ENCODE data around the gene TPST2. TPM values are rescaled to one million over a fixed set of nuclear protein-coding genes. Genes with fewer than 3 reads are reported as not detected.

TPST2 gene
- total and polyA plus RNA-seq, 2 donors (not counting 3 experiments of a cell fraction or from before 2014, with no cell fraction given): 49.4 to 121 TPM

GRCh38 chr22:26615149-26615548 is 25.2 kb upstream of the TPST2 start:
- Histone ChIP-seq H3K9ac (replicated peaks; ENCODE audit: extremely low read depth, insufficient read depth, low read length) (no peak overlapping the region), H3K27ac (ENCODE audit: insufficient read depth, low read depth, low read length) (no peak overlapping the region), H3K79me2 (ENCODE audit: control insufficient read depth, insufficient read depth, low read length) (no peaks in the 10 kb centered on the region), H3K9me1 (replicated peaks; ENCODE audit: control insufficient read depth, extremely low read depth, insufficient read depth, low read length) (no peaks in the 10 kb centered on the region), H3K4me3 (replicated peaks in 1 of 3; ENCODE audit: insufficient read depth in 1 of 3, low read depth in 1 of 3, low read length in 3 of 3) (no peak overlapping the region), H3K9me3 (replicated peaks; ENCODE audit: control insufficient read depth, insufficient read depth, low read length) (no peaks in the 10 kb centered on the region), H3K4me1 (ENCODE audit: control insufficient read depth, extremely low read depth, insufficient read depth, low read length) (no peaks in the 10 kb centered on the region), H4K20me1 (replicated peaks; ENCODE audit: control insufficient read depth, extremely low read depth, insufficient read depth, low read length) (no peaks in the 10 kb centered on the region), H3K27me3 (ENCODE audit: control insufficient read depth in 2 of 2, insufficient read depth in 2 of 2, low read length in 2 of 2) (peaks cover 3 to 17% of the 10 kb centered on the region in 2 experiments), H3K36me3 (ENCODE audit: control insufficient read depth in 2 of 2, extremely low read depth in 1 of 2, insufficient read depth in 2 of 2, low read length in 2 of 2) (no peaks in the 10 kb centered on the region), H2AFZ (ENCODE audit: low read depth, low read length) (no peak overlapping the region), H3K4me2 (ENCODE audit: insufficient read depth, low read length) (no peak overlapping the region)
- TF ChIP-seq FOS (IDR thresholded peaks at IDR 0.05; ENCODE audit: borderline replicate concordance, insufficient read depth, low read length): no peak
- TF ChIP-seq MAX (IDR thresholded peaks at IDR 0.05; ENCODE audit: insufficient read depth, insufficient read length): no peak
- no peak for TF ChIP-seq EZH2 (IDR thresholded peaks at IDR 0.05; ENCODE audit: borderline replicate concordance, low read depth, low read length, severe bottlenecking)
- no peak for TF ChIP-seq CTCF (IDR thresholded peaks at IDR 0.05; ENCODE audit: extremely low read depth in 1 of 2, insufficient read depth in 1 of 2, low read depth in 1 of 2, low read length in 2 of 2)
- no peak for TF ChIP-seq GATA2 (IDR thresholded peaks at IDR 0.05; ENCODE audit: insufficient read depth, insufficient read length, low read depth, low read length)
- TF ChIP-seq POLR2A (IDR thresholded peaks at IDR 0.05; ENCODE audit: low read depth, low read length): no peak
- TF ChIP-seq JUN (IDR thresholded peaks at IDR 0.05; ENCODE audit: borderline replicate concordance, insufficient read depth, insufficient read length, low read depth): no peak
- no peak for TF ChIP-seq MYC (IDR thresholded peaks at IDR 0.05; ENCODE audit: low read depth, low read length)
- no peak for TF ChIP-seq POLR2AphosphoS5 (IDR thresholded peaks at IDR 0.05; ENCODE audit: insufficient read depth, low read depth, low read length)
- no TSS peak for BruUV-seq (replicated peaks)
- FAIRE-seq: no peak
- no peak for DNase-seq (ENCODE audit: low read depth, low spot score)
- ChIA-PET POLR2A (no interaction called here), CTCF (no interaction called here)
- dilution Hi-C loops (cut with MboI; ENCODE audit: extremely low pct_ligation_motif_present, low sequenced_read_pairs) (no loop called here), intact Hi-C loops (cut with micrococcal nuclease) (no loop called here)
